DOHH2 (cell line): ENCODE measurements around the gene KHNYN.

Source experiments
- EZH2phosphoT487 ChIP-seq: fragments of 200-600 bp; sonication (generic); IDR thresholded peaks from 2 replicates; pipeline ENCODE4 v1.6.1; 2017; ENCODE audit warnings: borderline replicate concordance, mild to moderate bottlenecking, antibody characterized with exemption, low read length, moderate library complexity, mixed read lengths
- TF ChIP-seq, protein P1 (sequence below): fragments of 200-600 bp; sonication (generic); IDR thresholded peaks from one replicate; pipeline ENCODE4 v1.5.1; 2014; ENCODE audit warnings: antibody characterized with exemption, mild to moderate bottlenecking, low read depth, low read length; ENCODE audit not compliant: poor library complexity, severe bottlenecking

GRCh38 chr14:24483604-24484252 lies 54.0 kb downstream of the KHNYN start:
- TF ChIP-seq, protein P1, sequence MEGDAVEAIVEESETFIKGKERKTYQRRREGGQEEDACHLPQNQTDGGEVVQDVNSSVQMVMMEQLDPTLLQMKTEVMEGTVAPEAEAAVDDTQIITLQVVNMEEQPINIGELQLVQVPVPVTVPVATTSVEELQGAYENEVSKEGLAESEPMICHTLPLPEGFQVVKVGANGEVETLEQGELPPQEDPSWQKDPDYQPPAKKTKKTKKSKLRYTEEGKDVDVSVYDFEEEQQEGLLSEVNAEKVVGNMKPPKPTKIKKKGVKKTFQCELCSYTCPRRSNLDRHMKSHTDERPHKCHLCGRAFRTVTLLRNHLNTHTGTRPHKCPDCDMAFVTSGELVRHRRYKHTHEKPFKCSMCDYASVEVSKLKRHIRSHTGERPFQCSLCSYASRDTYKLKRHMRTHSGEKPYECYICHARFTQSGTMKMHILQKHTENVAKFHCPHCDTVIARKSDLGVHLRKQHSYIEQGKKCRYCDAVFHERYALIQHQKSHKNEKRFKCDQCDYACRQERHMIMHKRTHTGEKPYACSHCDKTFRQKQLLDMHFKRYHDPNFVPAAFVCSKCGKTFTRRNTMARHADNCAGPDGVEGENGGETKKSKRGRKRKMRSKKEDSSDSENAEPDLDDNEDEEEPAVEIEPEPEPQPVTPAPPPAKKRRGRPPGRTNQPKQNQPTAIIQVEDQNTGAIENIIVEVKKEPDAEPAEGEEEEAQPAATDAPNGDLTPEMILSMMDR = no peak
- no peak for TF ChIP-seq EZH2phosphoT487
